Neuron (in vitro differentiated cells): Measurements from ENCODE around the gene SAXO1.
"Not testable (repeated sequence)": the region's sequence is repeated elsewhere in the genome, so short reads cannot be mapped to it uniquely, and the experiment has no call there.

Source experiments
- H2AFZ ChIP-seq: one replicate; pipeline ENCODE4 v1.6.1; 2013; ENCODE audit warnings: low read depth, mild to moderate bottlenecking, inconsistent platforms, low read length, moderate library complexity
- H3K27me3 ChIP-seq: one replicate; pipeline ENCODE4 v1.6.1; 2013; ENCODE audit warnings: low read length; ENCODE audit not compliant: insufficient read depth
- H3K36me3 ChIP-seq: one replicate; pipeline ENCODE4 v1.6.1; 2013; ENCODE audit warnings: low read length; ENCODE audit not compliant: insufficient read depth
- H3K4me1 ChIP-seq: one replicate; pipeline ENCODE4 v1.6.1; 2013; ENCODE audit warnings: low read length; ENCODE audit not compliant: insufficient read depth
- H3K4me3 ChIP-seq: 2 replicates; pipeline ENCODE4 v1.5.1; 2013; ENCODE audit warnings: mild to moderate bottlenecking, low read length, moderate library complexity
- H3K9me3 ChIP-seq: one replicate; pipeline ENCODE4 v1.6.1; 2013; ENCODE audit warnings: low read length

The SAXO1 gene

GRCh38 chr9:18936094-18936871, 96.7 kb downstream of the SAXO1 start:
- Histone ChIP-seq H3K27me3 (no peaks in the 10 kb centered on the region), H3K4me3 (no peak overlapping the region), H3K36me3 (no peaks in the 10 kb centered on the region), H3K4me1 (no peaks in the 10 kb centered on the region), H3K9me3 (no peaks in the 10 kb centered on the region), H2AFZ (no peak overlapping the region)

- H2AFZ ChIP-seq, result no peak overlapping the region
- H3K9me3 ChIP-seq, result no peaks in the 10 kb centered on the region
- H3K36me3 ChIP-seq, result no peaks in the 10 kb centered on the region
- H3K4me1 ChIP-seq, result no peaks in the 10 kb centered on the region
- H3K27me3 ChIP-seq, result no peaks in the 10 kb centered on the region
- no peak overlapping the region for H3K4me3 ChIP-seq
Measured at GRCh38 chr9:18935541-18935940, 97.5 kb downstream of the SAXO1 start.

GRCh38 chr9:18930611-18931010, 102.4 kb downstream of the SAXO1 start:
- H2AFZ ChIP-seq, H3K9me3 ChIP-seq, H3K27me3 ChIP-seq, H3K36me3 ChIP-seq, H3K4me1 ChIP-seq, H3K4me3 ChIP-seq: not testable (repeated sequence)

- Histone ChIP-seq H3K36me3 (no peaks in the 10 kb centered on the region), H3K9me3 (no peaks in the 10 kb centered on the region), H3K27me3 (no peaks in the 10 kb centered on the region), H3K4me3 (no peak overlapping the region), H3K4me1 (no peaks in the 10 kb centered on the region), H2AFZ (no peak overlapping the region)
Measured at GRCh38 chr9:18928711-18929110, 104.3 kb downstream of the SAXO1 start.

- H3K27me3 ChIP-seq, result no peaks in the 10 kb centered on the region
- no peaks in the 10 kb centered on the region for H3K4me1 ChIP-seq
- no peak overlapping the region for H3K4me3 ChIP-seq
- H3K36me3 ChIP-seq, result no peaks in the 10 kb centered on the region
- H2AFZ ChIP-seq, result no peak overlapping the region
- H3K9me3 ChIP-seq, result no peaks in the 10 kb centered on the region
Measured at GRCh38 chr9:18926513-18926912, 106.5 kb downstream of the SAXO1 start.

- Histone ChIP-seq H3K4me3 (no peak overlapping the region), H3K27me3 (no peaks in the 10 kb centered on the region), H3K36me3 (no peaks in the 10 kb centered on the region), H3K4me1 (no peaks in the 10 kb centered on the region), H2AFZ (no peak overlapping the region), H3K9me3 (no peaks in the 10 kb centered on the region)
Measured at GRCh38 chr9:18925880-18926279, 107.1 kb downstream of the SAXO1 start.

- H3K4me1 ChIP-seq, result no peaks in the 10 kb centered on the region
- H3K36me3 ChIP-seq, result no peaks in the 10 kb centered on the region
- no peaks in the 10 kb centered on the region for H3K27me3 ChIP-seq
- no peak overlapping the region for H3K4me3 ChIP-seq
- no peaks in the 10 kb centered on the region for H3K9me3 ChIP-seq
- no peak overlapping the region for H2AFZ ChIP-seq
Measured at GRCh38 chr9:18923671-18924430, 109.2 kb downstream of the SAXO1 start.

- no peaks in the 10 kb centered on the region for H3K9me3 ChIP-seq
- H3K27me3 ChIP-seq, result no peaks in the 10 kb centered on the region
- H3K36me3 ChIP-seq, result no peaks in the 10 kb centered on the region
- no peak overlapping the region for H3K4me3 ChIP-seq
- no peaks in the 10 kb centered on the region for H3K4me1 ChIP-seq
- no peak overlapping the region for H2AFZ ChIP-seq
Measured at GRCh38 chr9:18923167-18923566, 109.8 kb downstream of the SAXO1 start.

GRCh38 chr9:18922161-18922885, 110.7 kb downstream of the SAXO1 start:
- no peak overlapping the region for H3K4me3 ChIP-seq
- H3K36me3 ChIP-seq, result no peaks in the 10 kb centered on the region
- H3K27me3 ChIP-seq, result no peaks in the 10 kb centered on the region
- H3K4me1 ChIP-seq, result no peaks in the 10 kb centered on the region
- H2AFZ ChIP-seq, result no peak overlapping the region
- no peaks in the 10 kb centered on the region for H3K9me3 ChIP-seq

GRCh38 chr9:18921366-18922075, 111.5 kb downstream of the SAXO1 start:
- Histone ChIP-seq H3K27me3 (no peaks in the 10 kb centered on the region), H3K9me3 (no peaks in the 10 kb centered on the region), H3K4me3 (no peak overlapping the region)

GRCh38 chr9:18920141-18921084, 112.6 kb downstream of the SAXO1 start:
- no peak overlapping the region for H3K4me3 ChIP-seq
- no peaks in the 10 kb centered on the region for H3K4me1 ChIP-seq
- H3K36me3 ChIP-seq, result no peaks in the 10 kb centered on the region
- no peaks in the 10 kb centered on the region for H3K9me3 ChIP-seq
- no peaks in the 10 kb centered on the region for H3K27me3 ChIP-seq
- H2AFZ ChIP-seq, result no peak overlapping the region

More at GRCh38 chr9:18921366-18922075, 111.5 kb downstream of the SAXO1 start:
- no peaks in the 10 kb centered on the region for H3K36me3 ChIP-seq
- H3K4me1 ChIP-seq, result no peaks in the 10 kb centered on the region
- no peak overlapping the region for H2AFZ ChIP-seq

GRCh38 chr9:18911714-18912342, 121.2 kb downstream of the SAXO1 start:
- no peaks in the 10 kb centered on the region for H3K9me3 ChIP-seq
- H3K4me1 ChIP-seq, result no peaks in the 10 kb centered on the region
- H3K36me3 ChIP-seq, result no peaks in the 10 kb centered on the region
- no peak overlapping the region for H2AFZ ChIP-seq
- H3K27me3 ChIP-seq, result no peaks in the 10 kb centered on the region
- H3K4me3 ChIP-seq, result no peak overlapping the region
